Esophagus muscularis mucosa (tissue), 4 donors: ENCODE data around the gene STRN. TPM values are rescaled to one million over a fixed set of nuclear protein-coding genes. Genes with fewer than 3 reads are reported as not detected.

Experiments used
- DNase-seq: peaks from one replicate; pipeline ENCODE4 v3.0.0-alpha.2; 2017; ENCODE audit errors: extremely low spot score
- H3K27ac ChIP-seq, 4 donors: fragments of 200-600 bp; sonication (generic); replicated peaks in 1 of 4; 1 replicate in 3 of 4; 2 replicates in 1 of 4; pipeline ENCODE4 v1.5.1; 2016 to 2019; ENCODE audit warnings: mild to moderate bottlenecking in 1 of 4
- H3K27me3 ChIP-seq, 4 donors: fragments of 200-600 bp; sonication (generic); one replicate each; pipeline versions ENCODE4 v1.5.1 to v1.6.0; 2016 to 2019
- H3K36me3 ChIP-seq, 4 donors: fragments of 200-600 bp; sonication (generic); one replicate each; pipeline ENCODE4 v1.5.1; 2016 to 2019
- H3K4me1 ChIP-seq, 4 donors: fragments of 200-600 bp; sonication (generic); one replicate each; pipeline ENCODE4 v1.5.1; 2016 to 2019
- H3K4me3 ChIP-seq, 4 donors: fragments of 200-600 bp; sonication (generic); 1 replicate in 2 of 4; 2 replicates in 2 of 4; pipeline ENCODE4 v1.5.1; 2016 to 2019; ENCODE audit warnings: mild to moderate bottlenecking in 4 of 4, moderate library complexity in 1 of 4
- H3K9me3 ChIP-seq, 4 donors: fragments of 200-600 bp; sonication (generic); 1 replicate in 3 of 4; 2 replicates in 1 of 4; pipeline ENCODE4 v1.5.1; 2016 to 2019
- CTCF ChIP-seq, 3 experiments: fragments of 200-600 bp in 2 of 3; fragments of 450-650 bp in 1 of 3; sonication (generic) in 2 of 3; IDR thresholded peaks; one replicate each; pipeline ENCODE4 v1.5.1; 2017 to 2019; ENCODE audit warnings: antibody characterized with exemption in 3 of 3, mild to moderate bottlenecking in 2 of 3, moderate library complexity in 1 of 3
- EP300 ChIP-seq: sonication (generic); formaldehyde crosslinking; IDR thresholded peaks from one replicate; pipeline ENCODE4 v1.6.1; 2017; ENCODE audit warnings: antibody characterized with exemption
- POLR2A ChIP-seq: fragments of 450-650 bp; IDR thresholded peaks from one replicate; pipeline ENCODE4 v1.6.1; 2017; ENCODE audit warnings: antibody characterized with exemption, moderate library complexity, mild to moderate bottlenecking, low read depth
- POLR2AphosphoS5 ChIP-seq, 2 donors: sonication (generic); formaldehyde crosslinking; IDR thresholded peaks; one replicate each; pipeline ENCODE4 v1.6.1; 2017; ENCODE audit warnings: antibody characterized with exemption in 2 of 2
- WGBS: methylation state at CpG from one replicate; pipeline ENCODE4 v1.1.5; 2018; 5-methylcytosine and 5-hydroxymethylcytosine counted together
- intact Hi-C: fragments of 100-400 bp; cut with DNase I; formaldehyde crosslinking; loops from one replicate; pipeline ENCODE4 v1.15.1; 2023
- total RNA-seq, 4 donors: library from RNA; depleted of rRNA; stranded (reverse); fragments of >200 nt; gene quantifications; one replicate each; pipeline versions ENCODE4 v1.1.0 to v1.2.1, GENCODE V29; 2016

STRN gene
- total RNA-seq, 4 donors from 2014 or later: 17.6 to 21.8 (median 20.0) TPM

- Histone ChIP-seq H3K9me3 (no peaks in the 10 kb centered on the region), H3K27me3 (no peaks in the 10 kb centered on the region), H3K27ac (no peak overlapping the region), H3K4me3 (no peak overlapping the region), H3K4me1 (no peaks in the 10 kb centered on the region), H3K36me3 (peaks cover 22 to 71% (median 45%) of the 10 kb centered on the region in 4 donors)
- no peak for DNase-seq
- TF ChIP-seq CTCF (IDR thresholded peaks at IDR 0.05): no peak
- TF ChIP-seq EP300: no peak
- TF ChIP-seq POLR2AphosphoS5 (IDR thresholded peaks at IDR 0.05): no peak
- intact Hi-C loops: no loop called here
- WGBS: 100% methylated on average over 1 of the region's 1 CpG
Observed at GRCh38 chr2:36881816-36882215, 84.5 kb downstream of the STRN start.

GRCh38 chr2:36878429-36878828, 87.9 kb downstream of the STRN start:
- H3K36me3 ChIP-seq: peaks cover 30 to 78% (median 56%) of the 10 kb centered on the region in 4 donors
- no peaks in the 10 kb centered on the region for H3K27me3 ChIP-seq
- no peak overlapping the region for H3K27ac ChIP-seq
- no peak for DNase-seq
- H3K9me3 ChIP-seq: no peaks in the 10 kb centered on the region
- TF ChIP-seq CTCF (IDR thresholded peaks at IDR 0.05) (no peak), POLR2AphosphoS5 (IDR thresholded peaks at IDR 0.05) (no peak), EP300 (no peak), POLR2A (no peak)
- no peaks in the 10 kb centered on the region for H3K4me1 ChIP-seq
- WGBS: 98% methylated on average over 4 of the region's 4 CpGs
- no peak overlapping the region for H3K4me3 ChIP-seq
- intact Hi-C loops: no loop called here

- DNase-seq: no peak
- Histone ChIP-seq H3K27me3 (no peaks in the 10 kb centered on the region), H3K4me3 (no peak overlapping the region), H3K36me3 (peaks cover 7 to 84% (median 48%) of the 10 kb centered on the region in 4 donors), H3K27ac (no peak overlapping the region), H3K9me3 (no peaks in the 10 kb centered on the region), H3K4me1 (no peaks in the 10 kb centered on the region)
- intact Hi-C loops: no loop called here
- WGBS: 89% methylated on average over 1 of the region's 1 CpG
- no peak for TF ChIP-seq CTCF (IDR thresholded peaks at IDR 0.05)
- no peak for TF ChIP-seq POLR2A
- TF ChIP-seq POLR2AphosphoS5 (IDR thresholded peaks at IDR 0.05): no peak
- TF ChIP-seq EP300: no peak
Observed at GRCh38 chr2:36871068-36871707, 95.1 kb downstream of the STRN start.

- Histone ChIP-seq H3K4me3 (no peak overlapping the region), H3K4me1 (no peaks in the 10 kb centered on the region), H3K9me3 (no peaks in the 10 kb centered on the region), H3K27ac (no peak overlapping the region), H3K36me3 (peaks cover 0 to 84% (median 39%) of the 10 kb centered on the region in 4 donors), H3K27me3 (no peaks in the 10 kb centered on the region)
- WGBS: 83% methylated on average over 3 of the region's 3 CpGs
- no peak for DNase-seq
- no peak for TF ChIP-seq CTCF (IDR thresholded peaks at IDR 0.05)
- intact Hi-C loops: no loop called here
Observed at GRCh38 chr2:36869606-36870005, 96.7 kb downstream of the STRN start.

GRCh38 chr2:36861896-36862295, 104.4 kb downstream of the STRN start:
- H3K36me3 ChIP-seq: peaks cover 3 to 65% (median 39%) of the 10 kb centered on the region in 4 donors
- H3K27me3 ChIP-seq: no peaks in the 10 kb centered on the region
- H3K4me3 ChIP-seq: no peak overlapping the region
- intact Hi-C loops: no loop called here
- WGBS: 100% methylated on average over 2 of the region's 2 CpGs
- TF ChIP-seq EP300 (no peak), POLR2A (no peak), POLR2AphosphoS5 (IDR thresholded peaks at IDR 0.05) (no peak), CTCF (IDR thresholded peaks at IDR 0.05) (no peak)
- no peaks in the 10 kb centered on the region for H3K4me1 ChIP-seq
- no peak for DNase-seq
- no peak overlapping the region for H3K27ac ChIP-seq
- no peaks in the 10 kb centered on the region for H3K9me3 ChIP-seq
